Neural progenitor cell (in vitro differentiated cells): ENCODE measurements around the gene CHMP4A.

Experiments used
- EZH2phosphoT487 ChIP-seq: fragments of 200-600 bp; sonication (generic); IDR thresholded peaks from 2 replicates; pipeline ENCODE4 v1.6.1; 2017; ENCODE audit warnings: antibody characterized with exemption
- TF ChIP-seq, protein P1 (sequence below): fragments of 200-600 bp; sonication (generic); IDR thresholded peaks from 2 replicates; pipeline ENCODE4 v1.5.1; 2017; ENCODE audit warnings: antibody characterized with exemption, mild to moderate bottlenecking

DNA sequence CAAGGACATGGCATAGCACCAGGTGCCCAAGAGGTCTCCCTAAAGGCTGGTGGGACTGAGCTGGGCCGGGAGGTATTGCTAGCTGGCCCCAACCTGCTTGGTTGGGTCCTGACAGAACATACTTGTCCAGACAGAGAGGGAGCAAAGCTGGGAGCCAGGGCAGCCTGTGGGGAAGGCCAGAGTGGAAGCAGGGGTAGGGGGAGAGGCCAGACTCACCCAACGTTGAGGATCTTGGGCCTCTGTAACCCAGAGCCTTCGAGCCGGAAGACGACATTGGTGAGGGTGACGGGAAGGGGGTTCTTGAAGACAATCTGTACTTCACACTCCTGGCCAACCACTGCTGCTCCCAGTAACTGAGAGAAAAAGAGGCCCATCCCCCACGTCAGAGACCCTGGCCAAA, 40.6 kb upstream of the CHMP4A start:
- TF ChIP-seq, protein P1, sequence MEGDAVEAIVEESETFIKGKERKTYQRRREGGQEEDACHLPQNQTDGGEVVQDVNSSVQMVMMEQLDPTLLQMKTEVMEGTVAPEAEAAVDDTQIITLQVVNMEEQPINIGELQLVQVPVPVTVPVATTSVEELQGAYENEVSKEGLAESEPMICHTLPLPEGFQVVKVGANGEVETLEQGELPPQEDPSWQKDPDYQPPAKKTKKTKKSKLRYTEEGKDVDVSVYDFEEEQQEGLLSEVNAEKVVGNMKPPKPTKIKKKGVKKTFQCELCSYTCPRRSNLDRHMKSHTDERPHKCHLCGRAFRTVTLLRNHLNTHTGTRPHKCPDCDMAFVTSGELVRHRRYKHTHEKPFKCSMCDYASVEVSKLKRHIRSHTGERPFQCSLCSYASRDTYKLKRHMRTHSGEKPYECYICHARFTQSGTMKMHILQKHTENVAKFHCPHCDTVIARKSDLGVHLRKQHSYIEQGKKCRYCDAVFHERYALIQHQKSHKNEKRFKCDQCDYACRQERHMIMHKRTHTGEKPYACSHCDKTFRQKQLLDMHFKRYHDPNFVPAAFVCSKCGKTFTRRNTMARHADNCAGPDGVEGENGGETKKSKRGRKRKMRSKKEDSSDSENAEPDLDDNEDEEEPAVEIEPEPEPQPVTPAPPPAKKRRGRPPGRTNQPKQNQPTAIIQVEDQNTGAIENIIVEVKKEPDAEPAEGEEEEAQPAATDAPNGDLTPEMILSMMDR = no peak
- no peak for TF ChIP-seq EZH2phosphoT487
